Muscle layer of duodenum (tissue), 2 donors: ENCODE data around the gene UGT1A3.

ENCODE experiments used
- H3K27ac ChIP-seq: one replicate; pipeline ENCODE4 v1.7.0; 2013; ENCODE audit warnings: mild to moderate bottlenecking, low read length
- H3K27me3 ChIP-seq: one replicate; pipeline ENCODE4 v1.7.0; 2013; ENCODE audit warnings: low read depth, mild to moderate bottlenecking, control low read depth, low read length
- H3K36me3 ChIP-seq, 2 donors: one replicate each; pipeline ENCODE4 v1.7.0; 2013; ENCODE audit warnings: low read length in 2 of 2, control low read depth in 1 of 2, mild to moderate bottlenecking in 1 of 2; ENCODE audit not compliant: insufficient read depth in 2 of 2, control insufficient read depth in 1 of 2
- H3K4me1 ChIP-seq, 2 donors: one replicate each; pipeline ENCODE4 v1.7.0; 2013; ENCODE audit warnings: low read length in 2 of 2, mild to moderate bottlenecking in 2 of 2, control low read depth in 1 of 2, moderate library complexity in 1 of 2; ENCODE audit not compliant: insufficient read depth in 2 of 2, control insufficient read depth in 1 of 2
- H3K4me3 ChIP-seq, 2 donors: one replicate each; pipeline ENCODE4 v1.7.0; 2013; ENCODE audit warnings: low read length in 2 of 2, low read depth in 1 of 2, mild to moderate bottlenecking in 1 of 2
- H3K9me3 ChIP-seq, 2 donors: one replicate each; pipeline ENCODE4 v1.7.0; 2013; ENCODE audit warnings: low read length in 2 of 2, control low read depth in 1 of 2, mild to moderate bottlenecking in 1 of 2; ENCODE audit not compliant: control insufficient read depth in 1 of 2
- donor health status: healthy.

UGT1A3 gene

GRCh38 chr2:233821196-233821595, 92.4 kb downstream of the UGT1A3 start:
- no peaks in the 10 kb centered on the region for H3K36me3 ChIP-seq
- H3K4me3 ChIP-seq: no peak overlapping the region
- H3K9me3 ChIP-seq: no peaks in the 10 kb centered on the region
- H3K27ac ChIP-seq: no peak overlapping the region
- no peaks in the 10 kb centered on the region for H3K4me1 ChIP-seq
- no peaks in the 10 kb centered on the region for H3K27me3 ChIP-seq

GRCh38 chr2:233821709-233822100, 92.9 kb downstream of the UGT1A3 start:
- Histone ChIP-seq H3K27ac (no peak overlapping the region), H3K4me1 (no peaks in the 10 kb centered on the region), H3K4me3 (no peak overlapping the region)

DNA sequence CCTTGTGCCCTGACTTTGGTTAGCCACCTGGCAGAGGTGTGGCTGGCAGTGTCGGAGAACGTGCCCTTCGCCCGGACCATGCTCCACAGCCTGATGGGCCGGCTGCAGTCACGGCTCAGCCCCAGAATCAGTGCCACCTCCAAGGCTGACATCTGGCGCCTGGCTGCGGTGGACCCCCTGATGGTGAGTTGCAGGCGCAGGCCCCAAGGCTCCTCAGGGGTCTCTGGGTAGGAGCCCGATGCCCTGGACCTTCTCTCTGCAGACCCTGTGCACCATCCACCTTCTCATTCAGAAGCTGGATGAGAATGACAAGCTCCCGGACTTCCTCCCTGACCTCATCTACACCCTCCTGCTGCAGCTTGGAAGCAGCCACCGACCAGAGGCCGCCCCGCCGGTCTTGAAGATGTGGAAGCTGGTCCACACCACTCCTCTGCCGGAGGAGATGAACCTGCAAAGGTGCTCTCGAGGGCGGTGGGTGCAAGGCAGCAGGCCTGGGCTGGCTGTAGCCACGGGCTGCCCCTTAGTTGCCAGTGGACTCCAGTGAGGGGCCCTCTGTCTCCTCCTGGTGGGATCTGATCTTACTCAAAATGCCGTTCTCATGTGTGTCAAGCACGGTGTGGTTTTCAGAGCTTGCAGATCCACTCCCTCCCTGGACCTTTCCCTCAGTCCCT, 93.4 kb downstream of the UGT1A3 start:
- Histone ChIP-seq H3K27ac (no peak overlapping the region), H3K4me1 (no peaks in the 10 kb centered on the region), H3K27me3 (no peaks in the 10 kb centered on the region), H3K4me3 (no peak overlapping the region), H3K9me3 (no peaks in the 10 kb centered on the region), H3K36me3 (no peaks in the 10 kb centered on the region)

More at GRCh38 chr2:233821709-233822100, 92.9 kb downstream of the UGT1A3 start:
- H3K27me3 ChIP-seq: no peaks in the 10 kb centered on the region
- no peaks in the 10 kb centered on the region for H3K9me3 ChIP-seq
- no peaks in the 10 kb centered on the region for H3K36me3 ChIP-seq
